Fibroblast of skin of left quadriceps (primary cell): ENCODE measurements around the gene SPON1.
A peak's percentile ranks its signal among the peaks of the same experiment; 100 is the strongest.
"Not testable (repeated sequence)": the region's sequence is repeated elsewhere in the genome, so short reads cannot be mapped to it uniquely, and the experiment has no call there.

Experiments used
- DNase-seq, 2 experiments: peaks; one replicate each; pipeline ENCODE4 v3.0.0-alpha.2; 2013; ENCODE audit warnings: low read depth in 2 of 2

Gene SPON1

GRCh38 chr11:13983081-13983751 lies 20.7 kb downstream of the SPON1 start:
- DNase-seq: peak in 1 of 2 experiments; percentile 29

- peak; percentile 33 to 47 for DNase-seq
Measured at GRCh38 chr11:13984616-13985450, 22.3 kb downstream of the SPON1 start.

DNA sequence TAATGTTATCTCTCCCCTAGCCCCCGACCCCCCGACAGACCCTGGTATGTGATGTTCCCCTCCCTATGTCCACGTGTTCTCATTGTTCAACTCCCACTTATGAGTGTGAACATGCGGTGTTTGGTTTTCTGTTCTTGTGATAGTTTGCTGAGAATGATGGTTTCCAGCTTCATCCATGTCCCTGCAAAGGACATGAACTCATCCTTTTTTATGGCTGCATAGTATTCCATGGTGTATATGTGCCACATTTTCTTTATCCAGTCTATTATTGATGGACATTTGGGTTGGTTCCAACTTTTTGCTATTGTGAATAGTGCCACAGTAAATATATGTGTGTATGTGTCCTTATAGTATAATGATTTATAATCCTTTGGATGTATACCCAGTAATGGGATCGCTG lies 24.2 kb downstream of the SPON1 start:
- not testable (repeated sequence) for DNase-seq

- DNase-seq: not testable (repeated sequence)
Measured at GRCh38 chr11:13992158-13992856, 29.8 kb downstream of the SPON1 start.

GRCh38 chr11:13993096-13993765 lies 30.7 kb downstream of the SPON1 start:
- DNase-seq: no peak

GRCh38 chr11:13997881-13998280 lies 35.4 kb downstream of the SPON1 start:
- no peak for DNase-seq

DNA sequence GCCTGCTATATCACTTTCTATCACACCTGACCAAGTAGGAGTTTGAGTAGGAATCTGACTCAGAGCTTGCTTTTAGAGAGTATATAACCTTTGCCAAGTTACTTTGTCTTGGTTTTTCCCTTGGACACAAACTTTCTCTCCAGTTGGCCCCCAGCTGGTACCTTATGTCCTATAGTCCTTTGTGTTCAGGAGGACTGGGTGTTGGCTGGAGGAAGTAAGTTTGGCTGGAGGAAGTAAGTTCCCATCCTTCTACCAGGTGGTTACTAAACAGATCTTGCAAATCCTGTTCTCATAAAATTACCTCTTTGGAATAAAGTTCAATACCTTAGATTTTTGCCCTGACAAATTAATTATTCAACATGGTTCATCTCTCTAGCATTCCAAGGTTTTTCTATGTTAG lies 37.2 kb downstream of the SPON1 start:
- DNase-seq: no peak

DNA sequence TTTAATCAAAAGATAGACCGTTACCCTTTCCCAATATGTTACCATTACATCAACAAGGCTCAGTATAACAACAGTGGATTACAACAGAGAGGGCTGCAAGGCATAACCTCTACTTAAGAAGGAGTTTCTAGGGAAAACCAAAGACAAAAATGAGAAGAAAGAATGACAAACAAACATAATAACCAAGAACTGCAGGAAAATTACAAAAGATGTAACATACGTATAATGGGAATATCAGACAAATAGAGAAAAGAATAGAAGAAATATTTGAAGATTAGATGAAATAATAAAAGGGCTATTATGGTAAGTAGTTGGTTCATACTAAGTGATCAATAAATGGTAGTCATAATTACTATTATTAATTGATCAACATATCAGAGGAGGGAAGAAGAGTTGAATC lies 39.1 kb downstream of the SPON1 start:
- no peak for DNase-seq

- no peak for DNase-seq
Measured at GRCh38 chr11:14007566-14007965, 45.0 kb downstream of the SPON1 start.

- DNase-seq: no peak
Measured at GRCh38 chr11:14010665-14011064, 48.1 kb downstream of the SPON1 start.

DNA sequence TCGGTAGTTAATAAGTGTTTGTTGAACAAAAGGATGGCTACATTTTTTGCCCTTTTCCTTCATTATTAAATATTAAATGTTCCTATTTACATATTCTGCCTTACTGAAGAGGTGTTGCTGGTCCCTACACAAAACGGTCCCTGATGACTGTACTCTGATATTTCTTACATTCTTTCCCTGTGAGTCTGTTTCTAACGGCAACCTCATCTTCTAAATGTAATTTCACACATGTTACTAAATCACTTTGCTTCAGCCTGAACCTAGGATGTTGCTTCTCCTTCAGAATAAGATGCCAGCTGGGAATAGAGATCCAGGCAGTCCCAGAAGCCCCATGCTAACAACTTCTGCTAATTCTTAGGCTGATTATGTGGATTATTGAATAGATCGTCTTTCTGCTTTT lies 50.3 kb downstream of the SPON1 start:
- DNase-seq: peak; percentile 12 to 20

GRCh38 chr11:14015711-14016110 lies 53.2 kb downstream of the SPON1 start:
- DNase-seq: peak in 1 of 2 experiments; percentile 2

DNA sequence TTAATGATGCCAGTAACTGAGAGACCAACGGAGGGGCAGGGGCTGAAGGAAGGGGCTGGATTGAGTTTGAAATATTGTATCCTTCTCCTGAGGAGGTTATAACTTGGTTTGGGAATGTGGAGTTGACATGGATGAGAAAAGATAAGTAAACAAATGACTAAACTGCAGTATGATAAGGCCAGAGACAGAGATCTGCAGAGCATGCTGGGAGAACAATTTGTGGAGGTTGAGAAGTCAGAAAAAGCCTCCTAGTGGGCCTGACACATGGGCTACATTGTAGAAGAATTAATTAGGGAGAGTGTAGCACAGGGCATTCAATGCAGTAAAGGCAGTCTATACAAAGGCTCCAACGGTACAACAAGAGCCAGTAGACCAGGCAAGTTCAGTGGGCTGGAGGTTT lies 55.9 kb downstream of the SPON1 start:
- DNase-seq: no peak

- DNase-seq: no peak
Measured at GRCh38 chr11:14021738-14022137, 59.2 kb downstream of the SPON1 start.

DNA sequence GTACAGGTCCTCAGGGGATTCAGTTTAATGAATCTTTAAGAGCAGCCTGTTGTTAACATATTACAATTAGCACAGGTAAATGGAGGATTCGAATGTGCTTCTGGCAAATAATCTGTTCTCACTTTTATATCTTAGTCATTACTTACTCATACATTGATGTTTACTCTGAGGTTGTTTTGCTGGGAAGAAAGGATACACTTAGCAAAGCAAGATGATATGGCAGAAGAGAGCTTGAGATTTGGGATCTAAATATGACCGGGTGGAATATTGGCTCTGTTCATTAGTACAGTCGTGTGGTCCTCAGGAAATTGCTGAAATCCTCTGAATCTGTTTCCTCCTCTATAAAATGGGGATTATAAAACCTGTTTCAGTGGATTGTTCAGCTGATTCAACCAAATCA lies 59.7 kb downstream of the SPON1 start:
- DNase-seq: no peak

DNA sequence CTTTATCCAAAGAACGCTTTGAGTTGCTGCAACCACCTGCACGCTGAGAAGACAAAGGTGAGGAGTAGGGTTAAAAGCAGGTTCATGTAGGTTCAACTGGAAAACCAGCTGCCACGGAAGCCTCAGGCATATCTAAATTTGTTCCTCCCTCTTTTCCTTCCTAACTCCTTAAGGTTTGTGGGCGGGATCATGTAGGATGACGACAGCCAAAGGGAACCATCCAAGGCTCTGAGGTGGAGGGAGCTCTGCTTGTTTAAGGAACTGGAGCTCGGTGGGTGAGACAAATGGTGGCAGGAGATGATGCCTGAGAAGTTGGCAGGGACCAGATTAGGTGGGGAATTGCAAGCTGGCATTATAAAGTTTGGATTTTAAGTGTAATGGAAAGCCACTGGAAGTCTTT lies 60.3 kb downstream of the SPON1 start:
- no peak for DNase-seq

GRCh38 chr11:14026961-14027360 lies 64.4 kb downstream of the SPON1 start:
- no peak for DNase-seq

DNA sequence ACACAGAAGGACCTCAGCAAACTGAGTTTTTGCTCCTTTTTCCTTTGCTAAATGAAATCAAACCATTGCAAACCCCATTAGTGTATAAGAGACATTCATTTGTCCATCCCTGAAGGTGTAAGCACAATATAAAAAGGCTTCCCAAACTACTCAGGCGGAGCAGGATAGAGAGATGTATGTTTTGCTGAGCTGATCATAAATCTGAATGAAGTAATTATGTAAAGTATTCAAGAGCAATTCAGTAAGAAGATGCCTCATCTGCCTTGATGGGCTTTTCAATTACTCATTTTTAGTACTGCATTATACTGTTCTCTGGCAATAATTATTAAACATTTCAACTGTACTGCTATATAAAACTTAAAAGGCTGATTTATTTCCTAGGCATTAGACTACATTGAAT lies 65.0 kb downstream of the SPON1 start:
- no peak for DNase-seq

- DNase-seq: no peak
Measured at GRCh38 chr11:14029440-14029839, 66.9 kb downstream of the SPON1 start.

DNA sequence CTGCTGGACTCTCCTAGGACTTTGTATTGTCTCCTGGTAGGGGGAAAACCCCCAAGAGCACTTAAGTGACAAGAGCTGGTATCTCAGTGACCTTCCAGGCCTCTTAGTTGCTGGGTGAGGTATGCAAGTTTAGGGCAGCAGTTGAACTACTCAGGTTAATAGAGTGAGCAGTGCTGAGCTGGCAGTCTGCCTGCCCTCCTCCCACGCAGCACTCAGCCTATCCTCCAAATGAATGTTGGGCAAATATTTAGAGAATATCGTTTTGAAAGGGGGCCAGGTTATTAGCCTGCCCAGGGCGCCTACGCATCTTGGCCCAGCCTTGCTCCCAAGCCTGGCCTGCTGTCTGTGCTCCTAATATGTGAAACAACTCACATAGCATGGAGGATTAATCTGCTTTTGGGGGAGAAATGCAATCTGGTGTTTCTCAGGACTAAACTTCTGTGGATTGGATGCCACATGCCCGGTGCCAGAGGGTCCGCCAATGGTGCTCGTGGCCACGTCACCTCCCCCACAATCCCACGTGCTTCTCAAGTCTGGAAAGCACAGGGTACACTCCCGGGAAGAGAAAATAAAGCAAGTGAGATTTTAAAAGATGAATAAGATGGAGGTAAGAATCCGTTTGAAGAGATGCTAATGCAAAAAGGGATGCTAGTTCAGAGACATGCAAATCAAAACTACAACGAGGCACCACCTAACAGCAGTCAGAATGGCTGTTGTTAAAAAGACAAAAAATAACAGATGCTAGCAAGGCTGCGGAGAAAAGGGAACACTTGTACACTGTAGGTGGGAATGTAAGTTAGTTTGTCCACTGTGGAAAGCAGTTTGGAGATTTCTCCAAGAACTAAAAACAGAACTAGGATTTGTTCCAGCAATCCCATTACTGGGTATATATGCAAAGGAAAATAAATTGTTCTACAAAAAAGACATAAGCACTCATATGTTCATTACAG lies 67.7 kb downstream of the SPON1 start:
- no peak for DNase-seq

GRCh38 chr11:14035526-14035925 lies 73.0 kb downstream of the SPON1 start:
- DNase-seq: not testable (repeated sequence)
